CD4-positive, alpha-beta T cell treated with Interleukin-21 for 1 hour (primary cell): Measurements from ENCODE around the gene ACSF2.
"Not testable (repeated sequence)": the region's sequence is repeated elsewhere in the genome, so short reads cannot be mapped to it uniquely, and the experiment has no call there.

Experiments used
- DNase-seq: peaks from one replicate; pipeline ENCODE4 v3.0.0-alpha.2; 2020

ACSF2 gene

GRCh38 chr17:50465635-50466034 is 39.6 kb downstream of the ACSF2 start:
- no peak for DNase-seq

GRCh38 chr17:50466371-50467113 is 40.5 kb downstream of the ACSF2 start:
- no peak for DNase-seq

GRCh38 chr17:50467114-50467854 is 41.3 kb downstream of the ACSF2 start:
- no peak for DNase-seq

GRCh38 chr17:50467855-50468303 is 41.9 kb downstream of the ACSF2 start:
- no peak for DNase-seq

GRCh38 chr17:50468304-50469207 is 42.5 kb downstream of the ACSF2 start, which contains the start of gene CHAD:
Gene CHAD (minus strand): TSS chr17:50468880. CDS start chr17:50468813, 67 bp downstream.
- DNase-seq: no peak

- DNase-seq: no peak
Observed at GRCh38 chr17:50469208-50469605, 43.2 kb downstream of the ACSF2 start.

- no peak for DNase-seq
Observed at GRCh38 chr17:50469671-50470305, 43.8 kb downstream of the ACSF2 start.

- no peak for DNase-seq
Observed at GRCh38 chr17:50470426-50470825, 44.4 kb downstream of the ACSF2 start.

GRCh38 chr17:50471009-50471905 is 45.2 kb downstream of the ACSF2 start:
- DNase-seq: no peak

GRCh38 chr17:50472286-50472685 is 46.3 kb downstream of the ACSF2 start:
- DNase-seq: no peak

- DNase-seq: not testable (repeated sequence)
Observed at GRCh38 chr17:50472761-50473161, 46.7 kb downstream of the ACSF2 start.

GRCh38 chr17:50473901-50474300 is 47.9 kb downstream of the ACSF2 start:
- DNase-seq: no peak

- no peak for DNase-seq
Observed at GRCh38 chr17:50474523-50474922, 48.5 kb downstream of the ACSF2 start.

GRCh38 chr17:50475362-50475761 is 49.3 kb downstream of the ACSF2 start:
- no peak for DNase-seq

GRCh38 chr17:50475775-50476544 is 49.9 kb downstream of the ACSF2 start:
- DNase-seq: not testable (repeated sequence)

- DNase-seq: no peak
Observed at GRCh38 chr17:50476545-50477315, 50.7 kb downstream of the ACSF2 start.

- no peak for DNase-seq
Observed at GRCh38 chr17:50477976-50478375, 52.0 kb downstream of the ACSF2 start.

- DNase-seq: peak; percentile 88
Observed at GRCh38 chr17:50478391-50479381, 52.7 kb downstream of the ACSF2 start, which contains the start of gene RSAD1. Gene RSAD1 (plus strand): TSS chr17:50478860. CDS start chr17:50478885, 25 bp downstream.
